ENCODE measurements around the gene LRRC8A. TPM values are rescaled to one million over a fixed set of nuclear protein-coding genes. Genes with fewer than 3 reads are reported as not detected.

LRRC8A gene
- total and polyA plus RNA-seq, 2 of the 8 experiments (the other 6 are each of a cell fraction or from before 2014, with no cell fraction given): 103 to 111 TPM

DNA sequence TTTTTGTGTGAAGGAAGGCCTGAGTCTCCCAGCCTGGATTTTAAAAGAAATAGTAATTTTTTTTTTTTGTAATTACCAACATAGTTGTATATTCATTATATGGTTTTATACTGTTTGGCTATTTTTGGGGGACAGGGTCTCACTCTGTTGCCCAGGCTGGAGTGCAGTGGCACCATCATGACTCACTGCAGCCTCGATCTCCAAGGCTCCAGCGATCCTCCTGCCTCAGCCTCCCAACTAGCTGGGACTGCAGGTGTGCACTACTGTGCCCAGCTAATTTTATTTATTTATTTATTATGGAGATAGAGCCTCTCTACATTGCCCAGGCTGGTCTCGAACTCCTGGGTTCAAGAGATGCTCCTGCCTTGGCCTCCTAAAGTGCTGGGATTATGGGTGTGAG is 5.1 kb downstream of the LRRC8A start (continued):
- TF ChIP-seq, protein P1, sequence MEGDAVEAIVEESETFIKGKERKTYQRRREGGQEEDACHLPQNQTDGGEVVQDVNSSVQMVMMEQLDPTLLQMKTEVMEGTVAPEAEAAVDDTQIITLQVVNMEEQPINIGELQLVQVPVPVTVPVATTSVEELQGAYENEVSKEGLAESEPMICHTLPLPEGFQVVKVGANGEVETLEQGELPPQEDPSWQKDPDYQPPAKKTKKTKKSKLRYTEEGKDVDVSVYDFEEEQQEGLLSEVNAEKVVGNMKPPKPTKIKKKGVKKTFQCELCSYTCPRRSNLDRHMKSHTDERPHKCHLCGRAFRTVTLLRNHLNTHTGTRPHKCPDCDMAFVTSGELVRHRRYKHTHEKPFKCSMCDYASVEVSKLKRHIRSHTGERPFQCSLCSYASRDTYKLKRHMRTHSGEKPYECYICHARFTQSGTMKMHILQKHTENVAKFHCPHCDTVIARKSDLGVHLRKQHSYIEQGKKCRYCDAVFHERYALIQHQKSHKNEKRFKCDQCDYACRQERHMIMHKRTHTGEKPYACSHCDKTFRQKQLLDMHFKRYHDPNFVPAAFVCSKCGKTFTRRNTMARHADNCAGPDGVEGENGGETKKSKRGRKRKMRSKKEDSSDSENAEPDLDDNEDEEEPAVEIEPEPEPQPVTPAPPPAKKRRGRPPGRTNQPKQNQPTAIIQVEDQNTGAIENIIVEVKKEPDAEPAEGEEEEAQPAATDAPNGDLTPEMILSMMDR (IDR thresholded peaks at IDR 0.05; ENCODE audit: control extremely low read depth in 1 of 3, insufficient read depth in 1 of 3, low read depth in 1 of 3, low read length in 3 of 3): no peak
- TF ChIP-seq, protein P2, sequence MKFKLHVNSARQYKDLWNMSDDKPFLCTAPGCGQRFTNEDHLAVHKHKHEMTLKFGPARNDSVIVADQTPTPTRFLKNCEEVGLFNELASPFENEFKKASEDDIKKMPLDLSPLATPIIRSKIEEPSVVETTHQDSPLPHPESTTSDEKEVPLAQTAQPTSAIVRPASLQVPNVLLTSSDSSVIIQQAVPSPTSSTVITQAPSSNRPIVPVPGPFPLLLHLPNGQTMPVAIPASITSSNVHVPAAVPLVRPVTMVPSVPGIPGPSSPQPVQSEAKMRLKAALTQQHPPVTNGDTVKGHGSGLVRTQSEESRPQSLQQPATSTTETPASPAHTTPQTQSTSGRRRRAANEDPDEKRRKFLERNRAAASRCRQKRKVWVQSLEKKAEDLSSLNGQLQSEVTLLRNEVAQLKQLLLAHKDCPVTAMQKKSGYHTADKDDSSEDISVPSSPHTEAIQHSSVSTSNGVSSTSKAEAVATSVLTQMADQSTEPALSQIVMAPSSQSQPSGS (IDR thresholded peaks at IDR 0.05; ENCODE audit: low read length): no peak
- TF ChIP-seq YY1 (IDR thresholded peaks at IDR 0.05; ENCODE audit: low read depth, low read length): no peak
- no peak for TF ChIP-seq CTBP2 (IDR thresholded peaks at IDR 0.05; ENCODE audit: borderline replicate concordance, insufficient read depth, insufficient read length, low read length)
- TF ChIP-seq BCL11A (IDR thresholded peaks at IDR 0.05; ENCODE audit: low read depth in 2 of 2, low read length in 2 of 2): no peak
